A549 (cell line): ENCODE results near the gene MBNL1. TPM values are rescaled to one million over a fixed set of nuclear protein-coding genes. Genes with fewer than 3 reads are reported as not detected.

Experiments used
- ATAC-seq, 2 experiments: fragments of 200-7000 bp in 1 of 2; fragments of >200 bp in 1 of 2; cut with Nextera tagmentation in 1 of 2; cut with Tn5 transposase in 1 of 2; 3 replicates each; pipeline versions ENCODE4 v1.8.0 to v1.9.1; 2018 to 2020; ENCODE audit warnings: mild to moderate bottlenecking in 1 of 2, moderate library complexity in 1 of 2
- CTCF ChIA-PET: fragments of 300-600 bp; sonication (Branson Sonifier 250); formaldehyde crosslinking; extraction: SDS; loops from one replicate; lab custom pipeline; 2021; ENCODE audit warnings: antibody characterized with exemption, inconsistent platforms; lab: Yijun Ruan, JAX
- POLR2A ChIA-PET: fragments of 350-600 bp; formaldehyde crosslinking; extraction: SDS; loops from one replicate; lab custom pipeline; 2021; ENCODE audit warnings: antibody characterized with exemption, inconsistent platforms; lab: Yijun Ruan, JAX
- DNase-seq, 2 experiments: peaks; one replicate each; pipeline versions ENCODE4 v3.0.0 to v3.0.0-alpha.2; 2011 to 2016; ENCODE audit warnings: low read depth in 1 of 2, low spot score in 1 of 2
- FAIRE-seq: peaks from 2 replicates; lab custom pipeline; 2011; peaks lifted over from hg19 to GRCh38; lab: Jason Lieb, UNC
- H3K27ac ChIP-seq, 2 experiments: fragments of >200 bp; sonication (Bioruptor Twin); formaldehyde crosslinking; 3 replicates each; pipeline ENCODE4 v1.5.1; 2016 to 2017
- H3K4me1 ChIP-seq: fragments of >200 bp; sonication (Bioruptor Twin); formaldehyde crosslinking; 3 replicates; pipeline ENCODE4 v1.6.1; 2016
- H3K4me2 ChIP-seq: fragments of >200 bp; sonication (Bioruptor Twin); formaldehyde crosslinking; 3 replicates; pipeline ENCODE4 v1.6.1; 2016
- H3K4me3 ChIP-seq: fragments of >200 bp; sonication (Bioruptor Twin); formaldehyde crosslinking; 3 replicates; pipeline ENCODE4 v1.5.1; 2016
- H3K9me3 ChIP-seq: fragments of >200 bp; sonication (Bioruptor Twin); formaldehyde crosslinking; 3 replicates; pipeline ENCODE4 v1.6.1; 2016
- ATOH8 ChIP-seq: fragments of 250-450 bp; sonication (Bioruptor Pico); IDR thresholded peaks from 2 replicates; pipeline ENCODE4 v1.5.0; 2020; ENCODE audit warnings: low read depth, mild to moderate bottlenecking, moderate library complexity
- BHLHE40 ChIP-seq: IDR thresholded peaks from 2 replicates; pipeline ENCODE4 v1.6.1; 2012; ENCODE audit warnings: low read depth, low read length, inconsistent platforms
- CBX2 ChIP-seq: fragments of 200-600 bp; sonication (generic); IDR thresholded peaks from 2 replicates; pipeline ENCODE4 v1.6.1; 2016; ENCODE audit warnings: low read depth, mild to moderate bottlenecking, borderline replicate concordance
- CBX8 ChIP-seq: fragments of 200-600 bp; sonication (generic); IDR thresholded peaks from 2 replicates; pipeline ENCODE4 v1.6.1; 2016
- ELK1 ChIP-seq: fragments of 150-350 bp; IDR thresholded peaks from 2 replicates; pipeline ENCODE4 v1.6.1; 2014; ENCODE audit warnings: low read depth, mild to moderate bottlenecking, low read length
- FOSL2 ChIP-seq, 2 experiments: fragments of 450-650 bp in 1 of 2; fragments of >200 bp in 1 of 2; sonication (Bioruptor Twin) in 1 of 2; formaldehyde crosslinking; IDR thresholded peaks; 2 replicates each; pipeline versions ENCODE4 v1.5.0 to v1.6.1; 2016 to 2020; ENCODE audit warnings: mild to moderate bottlenecking in 1 of 2, moderate library complexity in 1 of 2
- FOXS1 ChIP-seq: fragments of 250-450 bp; sonication (Bioruptor Pico); IDR thresholded peaks from 2 replicates; pipeline ENCODE4 v1.5.0; 2020; ENCODE audit warnings: mild to moderate bottlenecking, moderate library complexity
- GATA3 ChIP-seq: IDR thresholded peaks from 2 replicates; pipeline ENCODE4 v1.6.1; 2012; ENCODE audit warnings: borderline replicate concordance
- HES2 ChIP-seq: fragments of >200 bp; sonication (Bioruptor Twin); formaldehyde crosslinking; IDR thresholded peaks from 2 replicates; pipeline ENCODE4 v1.6.1; 2016
- HEYL ChIP-seq: fragments of 250-450 bp; sonication (Bioruptor Pico); IDR thresholded peaks from 2 replicates; pipeline ENCODE4 v1.8.0; 2021; ENCODE audit warnings: mild to moderate bottlenecking, moderate library complexity
- HOXB13 ChIP-seq: fragments of 250-450 bp; sonication (Bioruptor Pico); IDR thresholded peaks from 2 replicates; pipeline ENCODE4 v1.5.0; 2020; ENCODE audit warnings: low read depth, mild to moderate bottlenecking, moderate library complexity
- HOXB5 ChIP-seq: fragments of 250-450 bp; sonication (Bioruptor Pico); IDR thresholded peaks from 2 replicates; pipeline ENCODE4 v1.5.0; 2020; ENCODE audit warnings: mild to moderate bottlenecking, moderate library complexity
- JUNB ChIP-seq: fragments of >200 bp; sonication (Bioruptor Twin); formaldehyde crosslinking; IDR thresholded peaks from 2 replicates; pipeline ENCODE4 v1.6.1; 2016
- KDM1A ChIP-seq: fragments of 200-600 bp; sonication (generic); IDR thresholded peaks from 2 replicates; pipeline ENCODE4 v1.6.1; 2016; ENCODE audit warnings: low read depth, mild to moderate bottlenecking
- KDM5A ChIP-seq: fragments of 200-600 bp; sonication (generic); IDR thresholded peaks from 2 replicates; pipeline ENCODE4 v1.6.1; 2016; ENCODE audit warnings: antibody characterized with exemption, mild to moderate bottlenecking
- MAZ ChIP-seq: fragments of 150-350 bp; IDR thresholded peaks from 2 replicates; pipeline ENCODE4 v1.6.1; 2014; ENCODE audit warnings: antibody characterized with exemption, low read depth, low read length, borderline replicate concordance
- MYC ChIP-seq: IDR thresholded peaks from 2 replicates; pipeline ENCODE4 v1.6.1; 2012; ENCODE audit warnings: mild to moderate bottlenecking, inconsistent platforms, low read length, improper control_type of control experiment, borderline replicate concordance
- NFE2L2 ChIP-seq: fragments of 150-350 bp; conservative IDR thresholded peaks from 2 replicates; pipeline ENCODE4 v1.6.1; 2014; ENCODE audit warnings: low read length
- NR3C1 ChIP-seq: fragments of >200 bp; sonication (Bioruptor Twin); formaldehyde crosslinking; IDR thresholded peaks from 3 replicates; pipeline ENCODE4 v1.6.1; 2017
- POLR2A ChIP-seq: IDR thresholded peaks from 2 replicates; pipeline ENCODE4 v1.6.1; 2012; ENCODE audit warnings: mild to moderate bottlenecking, low read length
- POLR2AphosphoS2 ChIP-seq: conservative IDR thresholded peaks from 2 replicates; pipeline ENCODE4 v1.6.1; 2012; ENCODE audit warnings: low read length, improper control_type of control experiment, inconsistent platforms
- RAD21 ChIP-seq, 2 experiments: fragments of >200 bp in 1 of 2; sonication (Bioruptor Twin) in 1 of 2; formaldehyde crosslinking in 1 of 2; IDR thresholded peaks in 1 of 2; conservative IDR thresholded peaks in 1 of 2; 2 replicates in 1 of 2; 3 replicates in 1 of 2; pipeline ENCODE4 v1.6.1; 2012 to 2018; ENCODE audit warnings: inconsistent platforms in 1 of 2
- RARB ChIP-seq: fragments of 250-450 bp; sonication (Bioruptor Pico); IDR thresholded peaks from 2 replicates; pipeline ENCODE4 v1.8.0; 2021; ENCODE audit warnings: mild to moderate bottlenecking, moderate library complexity
- REST ChIP-seq: fragments of 200-600 bp; sonication (generic); IDR thresholded peaks from 2 replicates; pipeline ENCODE4 v1.6.1; 2016; ENCODE audit warnings: antibody characterized with exemption, mild to moderate bottlenecking, moderate library complexity
- RFX5 ChIP-seq: fragments of 450-650 bp; IDR thresholded peaks from 2 replicates; pipeline ENCODE4 v1.7.1; 2014; ENCODE audit warnings: antibody characterized with exemption, mild to moderate bottlenecking, moderate library complexity
- ZSCAN20 ChIP-seq: fragments of 250-450 bp; sonication (Bioruptor Pico); IDR thresholded peaks from 2 replicates; pipeline ENCODE4 v1.8.0; 2022; ENCODE audit warnings: mild to moderate bottlenecking, moderate library complexity
- WGBS: methylation state at CpG from one replicate; pipeline ENCODE4 v1.1.6; 2017; ENCODE audit errors: missing lambda C conversion rate; 5-methylcytosine and 5-hydroxymethylcytosine counted together
- polyA plus RNA-seq, 4 experiments: library from polyadenylated mRNA; depleted of rRNA in 3 of 4; stranded (reverse); fragments of >200 nt; fragmentation: RNase III in 1 of 4; extraction: RNeasy Plus Mini Kit Qiagen cat#74134 plus additional on column Dnase treatment in 1 of 4; gene quantifications; 2 replicates in 3 of 4; 3 replicates in 1 of 4; pipeline ENCODE4 v1.2.3, GENCODE V29; 2011 to 2017

The MBNL1 gene
- polyA plus RNA-seq, 2 of the 4 experiments (the other 2 are of a cell fraction), result 60.5 to 92.5 TPM

GRCh38 chr3:152302521-152303021, 33.8 kb downstream of the MBNL1 start:
- no peak for TF ChIP-seq FOXS1 (CRISPR knock-in tag)
- no peak for TF ChIP-seq KDM1A
- TF ChIP-seq KDM5A, result no peak
- TF ChIP-seq MYC, result no peak
- no peak for TF ChIP-seq HOXB13 (CRISPR knock-in tag)
- TF ChIP-seq RARB (CRISPR knock-in tag), result no peak
- no peak for TF ChIP-seq FOSL2 (IDR thresholded peaks at IDR 0.05)
- TF ChIP-seq FOSL2 (CRISPR knock-in tag; IDR thresholded peaks at IDR 0.05), result peak; percentile 76
- no peak for TF ChIP-seq MAZ
- 0 out of 2 replicates have a peak, but pooled peaks have one; percentile 22 for TF ChIP-seq JUNB
- no peak for TF ChIP-seq ZSCAN20 (CRISPR knock-in tag)
- no peak for TF ChIP-seq RAD21 (conservative IDR thresholded peaks at IDR 0.05 in 1 of 2, IDR thresholded peaks at IDR 0.05 in 1 of 2)
- TF ChIP-seq HOXB5 (CRISPR knock-in tag), result no peak
- TF ChIP-seq CBX2, result no peak
- TF ChIP-seq BHLHE40, result no peak
- peak overlapping the region; percentile 26 to 46; a peak in 4 of 6 replicates for H3K27ac ChIP-seq
- ATAC-seq, result peak in 1 of 2 experiments; percentile 37; a peak in 3 of 6 replicates

GRCh38 chr3:152304160-152304559, 35.4 kb downstream of the MBNL1 start:
- no peak for TF ChIP-seq POLR2A
- TF ChIP-seq BHLHE40, result no peak
- no peak for TF ChIP-seq GATA3
- TF ChIP-seq RFX5, result no peak
- TF ChIP-seq ATOH8 (CRISPR knock-in tag), result no peak
- TF ChIP-seq NR3C1, result no peak
- Histone ChIP-seq H3K4me1 (peaks cover 95% of the 10 kb centered on the region), H3K4me3 (no peak overlapping the region), H3K4me2 (peak overlapping the region; percentile 90; the same call in 2 of the 3 replicates), H3K9me3 (no peaks in the 10 kb centered on the region), H3K27ac (peak overlapping the region; percentile 18 to 21; a peak in 1 of 6 replicates)
- FAIRE-seq, result no peak
- no peak for DNase-seq
- no peak for ATAC-seq
- ChIA-PET POLR2A (no interaction called here), CTCF (interaction anchor here (1.8 kb wide), 1 partner anchor 40 kb away, joined by 4 read pairs; no protein-coding TSS in a partner anchor)

More at GRCh38 chr3:152302521-152303021, 33.8 kb downstream of the MBNL1 start:
- FAIRE-seq (no peak), DNase-seq (peak in 1 of 2 experiments; percentile 29)
- Histone ChIP-seq H3K4me2 (peak overlapping the region; percentile 90), H3K9me3 (no peaks in the 10 kb centered on the region), H3K4me3 (no peak overlapping the region), H3K4me1 (peaks cover 96% of the 10 kb centered on the region)
- ChIA-PET POLR2A (interaction anchor here (1.1 kb wide), 1 partner anchor 34 kb away, joined by 5 read pairs; the partner anchor contains the start of gene MBNL1), CTCF (no interaction called here)
- 31% methylated on average over 4 of the region's 4 CpGs for WGBS

- Histone ChIP-seq H3K4me3 (no peak overlapping the region), H3K4me2 (peak overlapping the region; percentile 90), H3K27ac (peak overlapping the region; percentile 53 to 91; a peak in 4 of 6 replicates), H3K4me1 (peaks cover 95% of the 10 kb centered on the region), H3K9me3 (no peaks in the 10 kb centered on the region)
- no peak for ATAC-seq
- ChIA-PET POLR2A (interaction anchor here (0.9 kb wide), 1 partner anchor 36 kb away, joined by 3 read pairs; the partner anchor contains the start of gene MBNL1), CTCF (interaction anchor here (0.6 to 1.8 kb wide), 4 partner anchors 9 to 139 kb away, joined by 3 to 4 read pairs (median 3); no protein-coding TSS in a partner anchor)
- no peak for FAIRE-seq
- DNase-seq, result no peak
- 82% methylated on average over 2 of the region's 2 CpGs for WGBS
- no peak for TF ChIP-seq NFE2L2
- no peak for TF ChIP-seq JUNB
- TF ChIP-seq FOXS1 (CRISPR knock-in tag), result no peak
- TF ChIP-seq REST, result no peak
- TF ChIP-seq CBX8, result no peak
- no peak for TF ChIP-seq POLR2AphosphoS2
- TF ChIP-seq POLR2A, result no peak
- no peak for TF ChIP-seq HES2
- no peak for TF ChIP-seq KDM1A
- TF ChIP-seq GATA3, result no peak
- TF ChIP-seq HEYL, result no peak
- TF ChIP-seq ATOH8 (CRISPR knock-in tag), result no peak
- TF ChIP-seq ZSCAN20 (CRISPR knock-in tag), result no peak
- no peak for TF ChIP-seq ELK1
- no peak for TF ChIP-seq MAZ
- TF ChIP-seq FOSL2 (IDR thresholded peaks at IDR 0.05), result no peak
- TF ChIP-seq FOSL2 (CRISPR knock-in tag; IDR thresholded peaks at IDR 0.05), result no peak
Observed at GRCh38 chr3:152305075-152305474, 36.3 kb downstream of the MBNL1 start.
